HEK293T (cell line): Measurements from ENCODE around the gene MORC4.

Experiments
- ARNT ChIP-seq: fragments of 450-650 bp; IDR thresholded peaks from 2 replicates; pipeline ENCODE4 v1.6.1; 2017; ENCODE audit warnings: mild to moderate bottlenecking
- CTBP1 ChIP-seq: fragments of 450-650 bp; IDR thresholded peaks from 2 replicates; pipeline ENCODE4 v1.6.1; 2016; ENCODE audit warnings: borderline replicate concordance
- ELF4 ChIP-seq: fragments of 450-650 bp; IDR thresholded peaks from 2 replicates; pipeline ENCODE4 v1.6.1; 2017; ENCODE audit warnings: antibody characterized with exemption
- FOXA1 ChIP-seq: fragments of 450-650 bp; IDR thresholded peaks from 2 replicates; pipeline ENCODE4 v1.6.1; 2016; ENCODE audit warnings: mild to moderate bottlenecking
- FOXK2 ChIP-seq: fragments of 450-650 bp; IDR thresholded peaks from 2 replicates; pipeline ENCODE4 v1.6.1; 2016; ENCODE audit warnings: mild to moderate bottlenecking
- FOXM1 ChIP-seq: fragments of 450-650 bp; IDR thresholded peaks from 2 replicates; pipeline ENCODE4 v1.6.1; 2017; ENCODE audit warnings: mild to moderate bottlenecking, borderline replicate concordance
- LEF1 ChIP-seq: fragments of 450-650 bp; IDR thresholded peaks from 2 replicates; pipeline ENCODE4 v1.6.1; 2017; ENCODE audit warnings: mild to moderate bottlenecking, borderline replicate concordance
- NFRKB ChIP-seq: fragments of 450-650 bp; IDR thresholded peaks from 2 replicates; pipeline ENCODE4 v1.6.1; 2016; ENCODE audit warnings: mild to moderate bottlenecking, moderate library complexity
- SP1 ChIP-seq: fragments of 450-650 bp; IDR thresholded peaks from 2 replicates; pipeline ENCODE4 v1.6.1; 2017
- TARDBP ChIP-seq: fragments of 450-650 bp; IDR thresholded peaks from 2 replicates; pipeline ENCODE4 v1.6.1; 2016
- ZNF384 ChIP-seq: fragments of 450-650 bp; IDR thresholded peaks from 2 replicates; pipeline ENCODE4 v1.6.1; 2016
- TF ChIP-seq, protein P1 (sequence below): fragments of 450-650 bp; IDR thresholded peaks from 2 replicates; pipeline ENCODE4 v1.6.1; 2016

DNA sequence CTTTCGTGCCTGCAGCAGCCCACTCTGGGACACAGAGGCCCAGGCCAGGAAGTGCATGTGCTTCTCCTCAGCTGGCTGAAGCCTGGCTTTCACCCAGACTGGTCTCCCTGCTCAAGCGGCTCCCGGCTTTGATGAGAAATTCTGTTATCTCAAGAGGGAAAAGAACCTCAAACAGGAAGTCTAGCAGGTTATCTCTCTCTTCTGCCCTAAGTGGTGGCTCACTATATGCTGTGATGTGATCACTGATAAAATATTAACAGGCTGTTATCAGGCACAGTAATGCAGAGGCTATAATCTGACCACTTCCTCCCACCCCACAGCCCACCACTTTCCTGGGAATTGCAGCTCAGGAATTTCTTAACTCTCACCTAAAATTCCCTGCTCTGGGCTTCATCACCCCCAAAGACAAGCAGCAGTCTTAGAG, 66.5 kb downstream of the MORC4 start:
- TF ChIP-seq ELF4: no peak
- TF ChIP-seq FOXA1: no peak
- TF ChIP-seq FOXK2: no peak
- TF ChIP-seq ARNT: no peak
- TF ChIP-seq SP1: no peak
- TF ChIP-seq NFRKB: no peak
- no peak for TF ChIP-seq ZNF384
- TF ChIP-seq TARDBP: no peak
- TF ChIP-seq LEF1: no peak
- TF ChIP-seq, protein P1, sequence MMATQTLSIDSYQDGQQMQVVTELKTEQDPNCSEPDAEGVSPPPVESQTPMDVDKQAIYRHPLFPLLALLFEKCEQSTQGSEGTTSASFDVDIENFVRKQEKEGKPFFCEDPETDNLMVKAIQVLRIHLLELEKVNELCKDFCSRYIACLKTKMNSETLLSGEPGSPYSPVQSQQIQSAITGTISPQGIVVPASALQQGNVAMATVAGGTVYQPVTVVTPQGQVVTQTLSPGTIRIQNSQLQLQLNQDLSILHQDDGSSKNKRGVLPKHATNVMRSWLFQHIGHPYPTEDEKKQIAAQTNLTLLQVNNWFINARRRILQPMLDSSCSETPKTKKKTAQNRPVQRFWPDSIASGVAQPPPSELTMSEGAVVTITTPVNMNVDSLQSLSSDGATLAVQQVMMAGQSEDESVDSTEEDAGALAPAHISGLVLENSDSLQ: no peak
- no peak for TF ChIP-seq FOXM1
- no peak for TF ChIP-seq CTBP1
